Chondrocyte (in vitro differentiated cells): ENCODE data around the gene NRM. TPM values are rescaled to one million over a fixed set of nuclear protein-coding genes. Genes with fewer than 3 reads are reported as not detected.

Source experiments
- DNase-seq: peaks from one replicate; pipeline ENCODE4 v3.0.0; 2021; ENCODE audit warnings: mixed read lengths, low spot score
- H3K27ac Mint-ChIP-seq: one replicate; pipeline ENCODE4 v1.8.0; 2021; ENCODE audit warnings: mild to moderate bottlenecking, moderate library complexity, mixed read lengths; ENCODE audit not compliant: unreplicated experiment
- H3K27me3 Mint-ChIP-seq: 2 replicates; pipeline ENCODE4 v1.8.0; 2021; ENCODE audit warnings: low read depth, mixed read lengths
- H3K36me3 Mint-ChIP-seq: 2 replicates; pipeline ENCODE4 v1.8.0; 2021; ENCODE audit warnings: low read depth, mixed read lengths
- H3K4me1 Mint-ChIP-seq: 2 replicates; pipeline ENCODE4 v1.8.0; 2021; ENCODE audit warnings: low read depth, mild to moderate bottlenecking, mixed read lengths
- H3K4me3 Mint-ChIP-seq: one replicate; pipeline ENCODE4 v1.8.0; 2021; ENCODE audit warnings: mild to moderate bottlenecking, moderate library complexity, mixed read lengths; ENCODE audit not compliant: unreplicated experiment
- H3K9me3 Mint-ChIP-seq: 2 replicates; pipeline ENCODE4 v1.8.0; 2021; ENCODE audit warnings: low read depth, mixed read lengths
- total RNA-seq: library from RNA; stranded (reverse); gene quantifications from 3 replicates; pipeline ENCODE4 v1.2.1, GENCODE V29; 2021
- TF ChIP-seq, protein P1 (sequence below): fragments of 200-600 bp; sonication (generic); IDR thresholded peaks from 2 replicates; pipeline ENCODE4 v1.5.0; 2021; ENCODE audit warnings: antibody characterized with exemption, mild to moderate bottlenecking, moderate library complexity

The NRM gene
- total RNA-seq, 1 donor from 2014 or later, result 20.0 TPM

- TF ChIP-seq, protein P1, sequence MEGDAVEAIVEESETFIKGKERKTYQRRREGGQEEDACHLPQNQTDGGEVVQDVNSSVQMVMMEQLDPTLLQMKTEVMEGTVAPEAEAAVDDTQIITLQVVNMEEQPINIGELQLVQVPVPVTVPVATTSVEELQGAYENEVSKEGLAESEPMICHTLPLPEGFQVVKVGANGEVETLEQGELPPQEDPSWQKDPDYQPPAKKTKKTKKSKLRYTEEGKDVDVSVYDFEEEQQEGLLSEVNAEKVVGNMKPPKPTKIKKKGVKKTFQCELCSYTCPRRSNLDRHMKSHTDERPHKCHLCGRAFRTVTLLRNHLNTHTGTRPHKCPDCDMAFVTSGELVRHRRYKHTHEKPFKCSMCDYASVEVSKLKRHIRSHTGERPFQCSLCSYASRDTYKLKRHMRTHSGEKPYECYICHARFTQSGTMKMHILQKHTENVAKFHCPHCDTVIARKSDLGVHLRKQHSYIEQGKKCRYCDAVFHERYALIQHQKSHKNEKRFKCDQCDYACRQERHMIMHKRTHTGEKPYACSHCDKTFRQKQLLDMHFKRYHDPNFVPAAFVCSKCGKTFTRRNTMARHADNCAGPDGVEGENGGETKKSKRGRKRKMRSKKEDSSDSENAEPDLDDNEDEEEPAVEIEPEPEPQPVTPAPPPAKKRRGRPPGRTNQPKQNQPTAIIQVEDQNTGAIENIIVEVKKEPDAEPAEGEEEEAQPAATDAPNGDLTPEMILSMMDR, result no peak
- Mint-ChIP-seq H3K4me1 (peaks cover 57% of the 10 kb centered on the region), H3K9me3 (no peaks in the 10 kb centered on the region), H3K36me3 (peaks cover 35% of the 10 kb centered on the region), H3K27ac (peak overlapping the region; percentile 97), H3K4me3 (peak overlapping the region; percentile 99), H3K27me3 (no peaks in the 10 kb centered on the region)
- no peak for DNase-seq
Observed at GRCh38 chr6:30682143-30683117, 8.4 kb downstream of the NRM start.

- peak overlapping the region; percentile 97 for H3K27ac Mint-ChIP-seq
- peak overlapping the region; percentile 99 for H3K4me3 Mint-ChIP-seq
- H3K9me3 Mint-ChIP-seq, result no peaks in the 10 kb centered on the region
- peaks cover 57% of the 10 kb centered on the region for H3K4me1 Mint-ChIP-seq
- no peaks in the 10 kb centered on the region for H3K27me3 Mint-ChIP-seq
- no peak for DNase-seq
- TF ChIP-seq, protein P1, result no peak
- H3K36me3 Mint-ChIP-seq, result peaks cover 38% of the 10 kb centered on the region
Observed at GRCh38 chr6:30681766-30682142, 9.0 kb downstream of the NRM start.

DNA sequence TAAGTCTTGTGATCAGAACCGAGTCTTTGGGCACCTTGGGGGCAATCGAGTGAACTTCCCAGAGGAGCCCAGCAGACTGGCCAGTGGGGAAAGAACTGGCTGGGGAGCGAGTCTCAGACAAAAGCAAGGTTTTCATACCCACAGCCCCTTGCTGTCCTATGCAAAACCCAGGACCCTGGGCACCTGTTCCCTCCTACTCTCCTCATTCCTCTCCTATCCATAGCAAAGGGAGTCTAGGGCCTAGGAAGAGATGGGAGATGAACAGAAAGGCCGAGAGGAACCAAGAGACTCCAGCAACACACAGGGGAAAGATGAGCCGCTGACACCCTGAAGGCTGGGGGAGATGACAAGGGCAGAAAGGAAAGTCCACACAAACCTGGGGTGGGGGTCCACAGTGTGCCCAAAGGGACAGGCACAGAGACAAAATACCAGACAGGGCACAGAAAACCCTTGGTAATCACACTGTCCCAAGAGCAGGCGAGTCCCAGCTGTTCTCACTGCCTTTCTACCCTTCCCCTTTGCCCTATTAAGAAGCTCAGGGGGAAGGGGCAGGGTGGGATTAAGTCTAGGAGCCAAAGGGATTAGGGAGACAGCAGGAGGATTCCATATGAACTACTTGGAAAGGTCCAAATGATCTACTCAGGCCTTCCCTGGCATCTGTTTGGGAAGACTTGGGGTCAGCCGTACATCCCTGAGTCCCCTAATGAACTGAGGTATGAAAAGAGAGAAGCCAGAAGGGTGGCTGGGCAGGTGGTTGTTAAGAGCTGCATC is 10.8 kb downstream of the NRM start:
- no peak for DNase-seq
- Mint-ChIP-seq H3K27ac (peak overlapping the region; percentile 80), H3K4me1 (peaks cover 56% of the 10 kb centered on the region), H3K36me3 (peaks cover 36% of the 10 kb centered on the region), H3K9me3 (no peaks in the 10 kb centered on the region), H3K27me3 (no peaks in the 10 kb centered on the region), H3K4me3 (peak overlapping the region; percentile 99)
- TF ChIP-seq, protein P1, result no peak

DNA sequence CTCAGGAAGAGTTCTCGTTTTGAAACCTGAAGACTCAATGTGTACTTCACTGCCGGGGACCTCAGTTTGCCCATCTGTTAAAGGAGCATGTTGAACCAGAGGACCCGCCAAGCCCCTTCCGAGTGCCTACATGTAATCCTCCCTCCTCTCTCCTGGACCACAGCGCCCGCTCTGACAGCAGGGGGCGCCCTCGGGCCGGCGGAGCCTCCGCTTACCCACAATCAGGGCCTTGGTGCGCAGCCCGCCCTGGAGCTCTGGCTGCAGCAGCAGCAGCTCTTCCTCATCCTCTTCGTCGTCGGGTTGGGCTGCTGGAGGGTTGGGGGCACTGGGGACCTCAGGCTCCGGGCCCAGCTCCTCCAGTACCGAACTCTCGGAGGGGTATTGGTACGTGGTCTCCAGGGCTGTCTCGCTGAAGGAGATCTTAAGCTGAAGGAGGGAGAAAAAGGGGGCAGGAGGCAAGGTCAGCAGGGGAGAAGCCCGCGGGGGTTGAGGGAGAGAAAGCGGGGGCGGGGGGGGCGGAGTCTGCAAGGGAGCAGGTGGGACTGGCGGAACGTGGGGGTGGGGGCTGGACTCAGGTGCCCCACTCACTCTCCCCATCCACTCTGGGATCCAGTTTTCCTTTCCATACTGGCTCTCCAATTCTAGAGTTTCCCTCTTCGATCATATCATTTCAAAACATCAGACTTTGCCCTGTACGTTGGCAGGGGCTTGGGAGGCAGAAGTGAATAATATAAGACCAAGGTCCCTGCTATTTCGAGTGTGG is 11.6 kb downstream of the NRM start:
- Mint-ChIP-seq H3K4me3 (peak overlapping the region; percentile 99), H3K9me3 (no peaks in the 10 kb centered on the region), H3K36me3 (peaks cover 31% of the 10 kb centered on the region), H3K27me3 (no peaks in the 10 kb centered on the region), H3K4me1 (peaks cover 53% of the 10 kb centered on the region), H3K27ac (peak overlapping the region; percentile 71)
- TF ChIP-seq, protein P1, result peak; percentile 93
- no peak for DNase-seq
